B cell (primary cell): ENCODE measurements around the gene GALNT18. TPM values are rescaled to one million over a fixed set of nuclear protein-coding genes. Genes with fewer than 3 reads are reported as not detected.

Source experiments
- ATAC-seq: fragments of 200-7000 bp; cut with Tn5 transposase; one replicate; pipeline ENCODE4 v1.10.0; 2021; ENCODE audit warnings: low read depth, mild to moderate bottlenecking, moderate number of reproducible peaks, moderate library complexity
- CTCF ChIA-PET: fragments of 350-600 bp; sonication (Branson Sonifier 250); formaldehyde crosslinking; loops from one replicate; lab custom pipeline; 2021; ENCODE audit warnings: antibody characterized with exemption, inconsistent platforms; lab: Charles Lee
- POLR2A ChIA-PET: fragments of 350-600 bp; sonication (Branson Sonifier 250); formaldehyde crosslinking; loops from one replicate; lab custom pipeline; 2021; ENCODE audit warnings: antibody characterized with exemption; lab: Charles Lee
- DNase-seq: peaks from one replicate; pipeline ENCODE4 v3.0.0; 2013
- H2AFZ ChIP-seq: 2 replicates; pipeline ENCODE4 v1.6.1; 2012; ENCODE audit warnings: mild to moderate bottlenecking, low read depth, low read length; ENCODE audit not compliant: insufficient read depth, poor library complexity, severe bottlenecking
- H3K27ac ChIP-seq, 2 donors: 1 replicate in 1 of 2; 2 replicates in 1 of 2; pipeline ENCODE4 v1.5.1; 2012 to 2013; ENCODE audit warnings: low read length in 2 of 2, mild to moderate bottlenecking in 2 of 2, moderate library complexity in 1 of 2
- H3K27me3 ChIP-seq, 4 experiments: fragments of 200-600 bp in 1 of 4; sonication (generic) in 1 of 4; replicated peaks in 1 of 4; 1 replicate in 2 of 4; 2 replicates in 2 of 4; pipeline versions ENCODE4 v1.6.1 to v1.7.0; 2013 to 2016; ENCODE audit warnings: low read length in 3 of 4, mild to moderate bottlenecking in 2 of 4, mixed read lengths in 1 of 4, moderate library complexity in 1 of 4; ENCODE audit not compliant: insufficient read depth in 4 of 4, control insufficient read depth in 3 of 4; ENCODE audit errors: control extremely low read depth in 1 of 4
- H3K36me3 ChIP-seq, 2 experiments: replicated peaks in 1 of 2; 1 replicate in 1 of 2; 2 replicates in 1 of 2; pipeline versions ENCODE4 v1.6.1 to v1.7.1; 2013; ENCODE audit warnings: low read length in 1 of 2; ENCODE audit not compliant: insufficient read depth in 2 of 2, control insufficient read depth in 1 of 2; ENCODE audit errors: control extremely low read depth in 1 of 2, extremely low read depth in 1 of 2
- H3K4me1 ChIP-seq, 2 donors: fragments of 200-600 bp in 1 of 2; sonication (generic) in 1 of 2; 1 replicate in 1 of 2; 2 replicates in 1 of 2; pipeline versions ENCODE4 v1.5.1 to v1.6.1; 2013 to 2017; ENCODE audit warnings: low read length in 2 of 2; ENCODE audit not compliant: control insufficient read depth in 2 of 2, insufficient read depth in 2 of 2
- H3K4me2 ChIP-seq: replicated peaks from 2 replicates; pipeline ENCODE3; 2012; ENCODE audit warnings: mild to moderate bottlenecking, low read depth, low read length; ENCODE audit not compliant: poor library complexity, severe bottlenecking
- H3K4me3 ChIP-seq, 5 experiments: fragments of 200-600 bp in 1 of 5; sonication (generic) in 1 of 5; 1 replicate in 3 of 5; 2 replicates in 2 of 5; pipeline versions ENCODE4 v1.5.1 to v1.7.0; 2011 to 2016; ENCODE audit warnings: low read length in 4 of 5, mild to moderate bottlenecking in 4 of 5, low read depth in 2 of 5, control low read depth in 1 of 5, moderate library complexity in 1 of 5; ENCODE audit not compliant: insufficient read depth in 1 of 5; ENCODE audit errors: control extremely low read depth in 1 of 5, extremely low read depth in 1 of 5
- H3K79me2 ChIP-seq: fragments of 200-600 bp; sonication (generic); one replicate; pipeline ENCODE4 v1.6.0; 2016; ENCODE audit warnings: low read length; ENCODE audit not compliant: control insufficient read depth, insufficient read depth
- H3K9ac ChIP-seq: fragments of 200-600 bp; sonication (generic); 2 replicates; pipeline ENCODE4 v1.6.1; 2017; ENCODE audit warnings: mild to moderate bottlenecking, low read length, moderate library complexity
- H3K9me3 ChIP-seq, 3 donors: one replicate each; pipeline versions ENCODE4 v1.6.1 to v1.7.1; 2013; ENCODE audit warnings: low read length in 2 of 3; ENCODE audit not compliant: control insufficient read depth in 2 of 3, insufficient read depth in 1 of 3; ENCODE audit errors: control extremely low read depth in 1 of 3
- H4K20me1 ChIP-seq: 2 replicates; pipeline ENCODE4 v1.6.0; 2012; ENCODE audit warnings: mild to moderate bottlenecking, low read length; ENCODE audit not compliant: insufficient read depth, control insufficient read depth, poor library complexity, severe bottlenecking
- H3K27ac Mint-ChIP-seq: one replicate; pipeline ENCODE4 v1.8.0; 2021; ENCODE audit warnings: mixed read lengths
- H3K27me3 Mint-ChIP-seq: one replicate; pipeline ENCODE4 v1.8.0; 2021; ENCODE audit warnings: mixed read lengths
- H3K4me1 Mint-ChIP-seq: one replicate; pipeline ENCODE4 v1.8.0; 2021; ENCODE audit warnings: mixed read lengths
- H3K4me3 Mint-ChIP-seq: one replicate; pipeline ENCODE4 v1.8.0; 2021; ENCODE audit warnings: mixed read lengths
- H3K9me3 Mint-ChIP-seq: one replicate; pipeline ENCODE4 v1.8.0; 2022; ENCODE audit warnings: mixed read lengths; ENCODE audit not compliant: insufficient read depth
- CTCF ChIP-seq: fragments of 200-600 bp; IDR thresholded peaks from one replicate; pipeline ENCODE4 v1.8.0; 2022; ENCODE audit warnings: antibody characterized with exemption, mild to moderate bottlenecking
- EZH2 ChIP-seq: IDR thresholded peaks from 2 replicates; pipeline ENCODE4 v1.6.1; 2012; ENCODE audit warnings: borderline replicate concordance, low read depth, mild to moderate bottlenecking, moderate library complexity, low read length; ENCODE audit not compliant: insufficient read depth, poor library complexity, severe bottlenecking
- WGBS: methylation state at CpG from one replicate; pipeline ENCODE4 v1.1.5; 2013; ENCODE audit warnings: missing lambda C conversion rate; ENCODE audit not compliant: insufficient coverage; 5-methylcytosine and 5-hydroxymethylcytosine counted together
- intact Hi-C: fragments of 100-400 bp; cut with micrococcal nuclease; formaldehyde crosslinking; loops from one replicate; pipeline ENCODE4 v1.10.0; 2022
- polyA plus RNA-seq: library from polyadenylated mRNA; depleted of rRNA; stranded (reverse); fragments of >200 nt; gene quantifications from 2 replicates; pipeline ENCODE4 v1.2.3, GENCODE V29; 2012
- total RNA-seq, 2 donors: library from RNA; stranded (reverse); fragments of 120-200 nt in 1 of 2; gene quantifications; 1 replicate in 1 of 2; 2 replicates in 1 of 2; pipeline versions ENCODE4 v1.2.3 to v1.2.4, GENCODE V29; 2013 to 2022

Gene GALNT18
- total and polyA plus RNA-seq, 2 donors (not counting 1 experiment from before 2014, with no cell fraction given), result not detected

GRCh38 chr11:11444027-11444803 is 177.6 kb downstream of the GALNT18 start:
- H3K4me1 Mint-ChIP-seq, result no peaks in the 10 kb centered on the region
- no peaks in the 10 kb centered on the region for H3K79me2 ChIP-seq
- no peaks in the 10 kb centered on the region for H3K9me3 ChIP-seq
- ATAC-seq, result no peak
- H4K20me1 ChIP-seq, result no peaks in the 10 kb centered on the region
- H3K27me3 ChIP-seq, result peaks cover 0 to 1% (median 0%) of the 10 kb centered on the region in 4 experiments
- H3K4me3 ChIP-seq, result no peak overlapping the region
- no peaks in the 10 kb centered on the region for H3K9me3 Mint-ChIP-seq
- no peak for TF ChIP-seq CTCF
- TF ChIP-seq EZH2, result no peak
- intact Hi-C loops, result no loop called here
- POLR2A ChIA-PET, result no interaction called here
- no peak for DNase-seq
- no peak overlapping the region for H3K27ac ChIP-seq
- no peaks in the 10 kb centered on the region for H3K27me3 Mint-ChIP-seq
- CTCF ChIA-PET, result no interaction called here
- no peak overlapping the region for H2AFZ ChIP-seq
- WGBS, result 93% methylated on average over 13 of the region's 13 CpGs
- no peak overlapping the region for H3K9ac ChIP-seq
- H3K4me1 ChIP-seq, result no peaks in the 10 kb centered on the region
- H3K27ac Mint-ChIP-seq, result no peak overlapping the region
- no peaks in the 10 kb centered on the region for H3K36me3 ChIP-seq
- H3K4me3 Mint-ChIP-seq, result no peak overlapping the region
- no peak overlapping the region for H3K4me2 ChIP-seq

- no peak for TF ChIP-seq EZH2
- no peak for TF ChIP-seq CTCF
- Histone ChIP-seq H3K79me2 (no peaks in the 10 kb centered on the region), H3K36me3 (no peaks in the 10 kb centered on the region), H3K9ac (no peak overlapping the region), H3K4me1 (no peaks in the 10 kb centered on the region), H2AFZ (no peak overlapping the region), H3K4me3 (no peak overlapping the region), H4K20me1 (no peaks in the 10 kb centered on the region), H3K4me2 (no peak overlapping the region), H3K27me3 (peaks cover 0 to 3% (median 0%) of the 10 kb centered on the region in 4 experiments), H3K27ac (no peak overlapping the region), H3K9me3 (no peaks in the 10 kb centered on the region)
- no peak overlapping the region for H3K27ac Mint-ChIP-seq
- DNase-seq (no peak), ATAC-seq (no peak)
- WGBS, result 86% methylated on average over 5 of the region's 5 CpGs
- H3K4me1 Mint-ChIP-seq, result no peaks in the 10 kb centered on the region
- H3K9me3 Mint-ChIP-seq, result no peaks in the 10 kb centered on the region
- intact Hi-C loops, result no loop called here
- no peak overlapping the region for H3K4me3 Mint-ChIP-seq
- ChIA-PET POLR2A (no interaction called here), CTCF (no interaction called here)
- no peaks in the 10 kb centered on the region for H3K27me3 Mint-ChIP-seq
Observed at GRCh38 chr11:11442791-11443190, 179.0 kb downstream of the GALNT18 start.
